ENCODE data around the gene TMEM176B. TPM values are rescaled to one million over a fixed set of nuclear protein-coding genes. Genes with fewer than 3 reads are reported as not detected.

The TMEM176B gene
- total RNA-seq, 1 experiment from 2014 or later = 2.2 TPM

- ChIA-PET POLR2A (ENCODE audit: low non-redundant PET) (no interaction called here), CTCF (no interaction called here)
- Histone ChIP-seq H3K9me3 (ENCODE audit: low read depth, low read length, poor library complexity, severe bottlenecking) (no peaks in the 10 kb centered on the region), H3K27ac (ENCODE audit: low read depth, low read length, poor library complexity, severe bottlenecking) (no peak overlapping the region), H3K4me1 (ENCODE audit: insufficient read depth, low read length, poor library complexity, severe bottlenecking) (no peaks in the 10 kb centered on the region), H3K4me3 (ENCODE audit: low read depth, low read length, poor library complexity, severe bottlenecking) (no peak overlapping the region), H3K36me3 (ENCODE audit: insufficient read depth, low read length, poor library complexity, severe bottlenecking) (no peaks in the 10 kb centered on the region), H3K27me3 (replicated peaks; ENCODE audit: insufficient read depth, low read depth, low read length, poor library complexity) (no peaks in the 10 kb centered on the region)
- no peak for DNase-seq (ENCODE audit: low spot score)
- no peak for TF ChIP-seq CTCF (conservative IDR thresholded peaks at IDR 0.05; ENCODE audit: low read depth, low read length)
- no peak for TF ChIP-seq EZH2 (IDR thresholded peaks at IDR 0.05; ENCODE audit: borderline replicate concordance, low read depth, low read length, poor library complexity, severe bottlenecking)
- intact Hi-C loops (cut with micrococcal nuclease; ENCODE audit: unreplicated experiment) = no loop called here
- BruUV-seq (replicated peaks) = no TSS peak
Measured at GRCh38 chr7:150745876-150746275, 54.3 kb downstream of the TMEM176B start.

DNA sequence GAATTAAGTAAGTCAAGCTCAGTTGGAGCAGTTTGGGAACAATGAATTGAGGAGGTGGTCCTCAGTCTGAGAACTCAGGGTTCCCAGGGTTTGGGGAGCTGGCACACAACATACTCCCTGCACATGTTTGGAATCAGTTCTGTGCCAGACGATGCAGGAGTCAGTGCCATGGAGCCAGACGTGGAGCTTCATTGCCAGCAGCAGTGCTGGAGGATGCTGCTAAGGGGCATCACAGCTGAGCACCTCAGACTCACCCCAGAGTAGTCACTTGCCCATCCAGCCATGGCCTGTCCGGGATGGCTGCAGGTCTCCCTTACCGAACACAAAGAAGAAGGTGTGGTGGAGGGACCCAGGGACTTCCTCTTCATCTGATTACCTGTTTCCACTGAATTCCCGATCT, 55.1 kb downstream of the TMEM176B start:
- intact Hi-C loops (cut with micrococcal nuclease; ENCODE audit: unreplicated experiment) = no loop called here
- Histone ChIP-seq H3K4me3 (ENCODE audit: low read depth, low read length, poor library complexity, severe bottlenecking) (no peak overlapping the region), H3K4me1 (ENCODE audit: insufficient read depth, low read length, poor library complexity, severe bottlenecking) (no peaks in the 10 kb centered on the region), H3K27me3 (replicated peaks; ENCODE audit: insufficient read depth, low read depth, low read length, poor library complexity) (no peaks in the 10 kb centered on the region), H3K36me3 (ENCODE audit: insufficient read depth, low read length, poor library complexity, severe bottlenecking) (no peaks in the 10 kb centered on the region), H3K27ac (ENCODE audit: low read depth, low read length, poor library complexity, severe bottlenecking) (no peak overlapping the region), H3K9me3 (ENCODE audit: low read depth, low read length, poor library complexity, severe bottlenecking) (no peaks in the 10 kb centered on the region)
- POLR2A ChIA-PET (ENCODE audit: low non-redundant PET) = no interaction called here
- BruUV-seq (replicated peaks) = no TSS peak
- TF ChIP-seq CTCF (conservative IDR thresholded peaks at IDR 0.05; ENCODE audit: low read depth, low read length) = no peak
- CTCF ChIA-PET = no interaction called here
- no peak for DNase-seq (ENCODE audit: low spot score)

- BruUV-seq (replicated peaks) = no TSS peak
- POLR2A ChIA-PET (ENCODE audit: low non-redundant PET) = no interaction called here
- TF ChIP-seq EZH2 (IDR thresholded peaks at IDR 0.05; ENCODE audit: borderline replicate concordance, low read depth, low read length, poor library complexity, severe bottlenecking) (no peak), CTCF (conservative IDR thresholded peaks at IDR 0.05; ENCODE audit: low read depth, low read length) (no peak)
- Histone ChIP-seq H3K27me3 (replicated peaks; ENCODE audit: insufficient read depth, low read depth, low read length, poor library complexity) (no peaks in the 10 kb centered on the region), H3K36me3 (ENCODE audit: insufficient read depth, low read length, poor library complexity, severe bottlenecking) (no peaks in the 10 kb centered on the region), H3K4me3 (ENCODE audit: low read depth, low read length, poor library complexity, severe bottlenecking) (no peak overlapping the region), H3K9me3 (ENCODE audit: low read depth, low read length, poor library complexity, severe bottlenecking) (no peaks in the 10 kb centered on the region), H3K27ac (ENCODE audit: low read depth, low read length, poor library complexity, severe bottlenecking) (no peak overlapping the region), H3K4me1 (ENCODE audit: insufficient read depth, low read length, poor library complexity, severe bottlenecking) (no peaks in the 10 kb centered on the region)
- no peak for DNase-seq (ENCODE audit: low spot score)
- intact Hi-C loops (cut with micrococcal nuclease; ENCODE audit: unreplicated experiment) = no loop called here
- CTCF ChIA-PET = no interaction called here
Measured at GRCh38 chr7:150744041-150744656, 56.0 kb downstream of the TMEM176B start.

Measured in A673 (cell line).